ENCODE results near the gene HTT-AS. TPM values are rescaled to one million over a fixed set of nuclear protein-coding genes. Genes with fewer than 3 reads are reported as not detected.
A peak's percentile ranks its signal among the peaks of the same experiment; 100 is the strongest.
"Not testable (repeated sequence)": the region's sequence is repeated elsewhere in the genome, so short reads cannot be mapped to it uniquely, and the experiment has no call there.

The HTT-AS gene
- total RNA-seq, 1 donor: not detected

DNA sequence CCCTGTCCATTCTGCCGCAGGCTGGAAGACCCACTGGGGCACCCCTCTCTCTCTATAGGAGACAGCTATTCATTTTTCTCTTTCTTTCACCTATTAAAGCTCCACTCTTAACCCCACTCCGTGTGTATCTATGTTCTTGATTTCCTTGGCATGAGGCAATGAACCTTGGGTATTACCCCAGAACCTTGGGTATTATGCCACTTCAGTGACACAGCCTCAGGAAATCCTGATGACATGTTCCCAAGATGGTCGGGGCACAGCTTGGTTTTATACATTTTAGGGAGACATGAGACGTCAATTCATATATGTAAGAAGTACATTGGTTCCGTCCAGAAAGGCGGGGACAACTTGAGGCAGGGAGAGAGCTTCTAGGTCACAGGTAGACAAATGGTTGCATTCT is 13.4 kb downstream of the HTT-AS start:
- DNase-seq (ENCODE audit: low read depth): no peak
- TF ChIP-seq CTCF (IDR thresholded peaks at IDR 0.05; ENCODE audit: insufficient read depth, low read length): no peak
- H3K4me3 ChIP-seq (ENCODE audit: low read depth, low read length): no peak overlapping the region

DNA sequence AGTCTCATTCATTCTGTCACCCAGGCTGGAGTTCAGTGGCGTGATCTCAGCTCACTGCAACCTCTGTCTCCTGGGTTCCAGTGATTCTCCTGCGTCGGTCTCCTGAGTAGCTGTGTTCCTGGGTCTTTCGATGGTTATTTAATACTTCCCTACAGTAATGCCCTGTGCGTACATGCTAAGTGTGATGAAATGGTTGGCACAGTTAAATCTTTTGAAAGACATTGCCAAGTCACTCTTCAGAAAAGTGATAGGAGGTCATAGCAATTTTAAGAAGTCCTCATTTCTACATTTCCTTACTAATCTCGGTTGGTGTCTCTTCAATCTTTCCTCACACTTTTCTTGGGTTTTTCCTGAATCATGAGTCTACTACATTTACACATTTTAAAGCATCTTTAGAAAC is 14.4 kb downstream of the HTT-AS start:
- H3K4me3 ChIP-seq (ENCODE audit: low read depth, low read length): no peak overlapping the region
- no peak for TF ChIP-seq CTCF (IDR thresholded peaks at IDR 0.05; ENCODE audit: insufficient read depth, low read length)
- DNase-seq (ENCODE audit: low read depth): no peak

GRCh38 chr4:3054169-3054759 is 20.1 kb downstream of the HTT-AS start:
- DNase-seq (ENCODE audit: low read depth): no peak
- no peak for TF ChIP-seq CTCF (IDR thresholded peaks at IDR 0.05; ENCODE audit: insufficient read depth, low read length)
- no peak overlapping the region for H3K4me3 ChIP-seq (ENCODE audit: low read depth, low read length)

DNA sequence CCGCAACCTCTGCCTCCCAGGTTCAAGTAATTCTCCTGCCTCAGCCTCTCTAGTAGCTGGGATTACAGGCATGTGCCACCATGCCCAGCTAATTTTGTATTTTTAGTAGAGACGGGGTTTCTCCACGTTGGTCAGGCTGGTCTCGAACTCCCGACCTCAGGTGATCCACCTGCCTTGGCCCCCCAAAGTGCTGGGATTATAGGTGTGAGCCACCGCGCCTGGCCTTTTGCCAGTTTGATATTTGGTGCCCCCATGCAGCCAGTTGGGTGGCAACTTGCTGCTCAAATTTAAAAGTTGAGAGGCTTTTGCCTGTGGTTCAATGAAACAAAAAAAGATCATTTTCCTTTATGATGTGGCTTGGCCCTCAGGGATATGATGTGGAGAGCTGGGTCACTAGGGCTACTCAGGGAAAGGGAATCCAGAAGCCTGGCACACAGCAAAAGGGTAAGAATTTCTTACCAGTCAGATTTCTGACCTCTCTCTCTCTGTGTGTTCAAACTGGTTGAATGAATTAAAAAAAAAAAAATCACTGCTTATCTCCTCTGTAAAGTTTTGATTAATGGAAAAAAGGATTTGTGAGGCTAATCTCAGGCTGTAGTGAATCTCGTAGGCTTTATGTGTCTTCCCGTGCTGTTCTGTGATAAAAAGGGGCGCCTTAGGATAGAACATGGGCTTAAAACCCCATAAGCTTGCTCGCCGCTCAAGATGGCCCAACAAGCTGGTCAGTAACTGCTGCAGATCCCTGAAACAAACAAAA is 23.0 kb downstream of the HTT-AS start:
- H3K4me3 ChIP-seq (ENCODE audit: low read depth, low read length); DNase-seq (ENCODE audit: low read depth): not testable (repeated sequence)

GRCh38 chr4:3047464-3048286 is 26.7 kb downstream of the HTT-AS start:
- peak; percentile 46 for DNase-seq (ENCODE audit: low read depth)
- H3K4me3 ChIP-seq (ENCODE audit: low read depth, low read length): no peak overlapping the region
- TF ChIP-seq CTCF (IDR thresholded peaks at IDR 0.05; ENCODE audit: insufficient read depth, low read length): peak; percentile 81

DNA sequence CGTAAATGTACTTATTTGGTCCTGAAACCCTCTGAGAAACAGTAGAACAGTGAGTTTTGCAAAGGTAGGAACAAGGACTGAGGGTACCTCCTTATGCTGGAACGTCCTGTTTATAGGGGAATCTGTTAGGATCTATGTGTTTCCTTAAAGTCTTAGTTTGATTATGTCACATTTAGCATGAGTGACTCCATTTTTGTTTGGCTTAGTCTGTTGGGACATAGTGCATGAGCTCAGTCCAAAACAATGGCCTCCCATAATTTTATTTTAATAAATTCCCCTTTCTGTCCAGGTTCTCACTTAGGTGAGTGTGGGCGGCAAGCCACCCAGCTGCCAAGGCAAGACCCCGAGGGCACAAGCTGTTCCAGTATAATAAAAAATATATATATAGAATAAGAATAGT is 27.7 kb downstream of the HTT-AS start:
- no peak for TF ChIP-seq CTCF (IDR thresholded peaks at IDR 0.05; ENCODE audit: insufficient read depth, low read length)
- no peak for DNase-seq (ENCODE audit: low read depth)
- H3K4me3 ChIP-seq (ENCODE audit: low read depth, low read length): no peak overlapping the region

DNA sequence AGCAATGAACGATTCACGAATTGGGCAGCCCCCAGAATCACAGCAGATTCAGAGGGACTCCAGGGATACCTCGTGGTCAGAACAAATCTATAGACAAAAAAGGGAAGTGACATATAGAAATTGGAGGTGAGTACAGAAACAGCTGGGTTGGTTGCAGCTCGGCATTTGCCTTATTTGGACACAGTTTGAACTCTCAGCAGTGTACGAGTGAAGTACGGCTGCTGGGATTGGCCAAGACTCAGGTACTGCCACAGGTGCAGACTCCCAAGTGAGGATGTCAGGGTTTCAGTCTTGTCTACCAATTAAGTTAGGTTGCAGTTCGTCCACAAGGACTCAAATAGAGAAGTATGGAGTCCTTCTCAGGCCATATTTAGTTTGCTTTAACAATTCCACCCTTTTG is 28.2 kb downstream of the HTT-AS start:
- no peak for DNase-seq (ENCODE audit: low read depth)
- no peak overlapping the region for H3K4me3 ChIP-seq (ENCODE audit: low read depth, low read length)
- no peak for TF ChIP-seq CTCF (IDR thresholded peaks at IDR 0.05; ENCODE audit: insufficient read depth, low read length)

Measured in fibroblast of the aortic adventitia (primary cell).